Measurements from ENCODE around the gene COL23A1.

DNA sequence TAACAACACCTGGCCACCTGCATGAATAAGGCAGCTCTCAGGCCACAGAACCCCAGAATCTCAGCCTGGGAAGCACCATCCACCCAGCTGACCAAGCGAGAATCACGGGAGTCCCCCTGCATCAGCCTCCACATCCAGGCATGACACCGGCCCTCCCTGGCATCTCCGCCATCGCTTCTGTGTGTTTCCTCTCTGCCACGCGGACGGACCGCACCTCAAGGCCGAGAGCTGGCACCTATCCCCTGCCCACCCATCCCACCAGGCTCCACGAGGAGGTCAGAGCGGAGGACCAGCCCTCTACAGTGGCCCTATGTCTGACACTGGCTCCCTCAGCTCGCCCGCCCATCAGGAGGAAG lies 134.7 kb downstream of the COL23A1 start:
- TF ChIP-seq, protein P1, sequence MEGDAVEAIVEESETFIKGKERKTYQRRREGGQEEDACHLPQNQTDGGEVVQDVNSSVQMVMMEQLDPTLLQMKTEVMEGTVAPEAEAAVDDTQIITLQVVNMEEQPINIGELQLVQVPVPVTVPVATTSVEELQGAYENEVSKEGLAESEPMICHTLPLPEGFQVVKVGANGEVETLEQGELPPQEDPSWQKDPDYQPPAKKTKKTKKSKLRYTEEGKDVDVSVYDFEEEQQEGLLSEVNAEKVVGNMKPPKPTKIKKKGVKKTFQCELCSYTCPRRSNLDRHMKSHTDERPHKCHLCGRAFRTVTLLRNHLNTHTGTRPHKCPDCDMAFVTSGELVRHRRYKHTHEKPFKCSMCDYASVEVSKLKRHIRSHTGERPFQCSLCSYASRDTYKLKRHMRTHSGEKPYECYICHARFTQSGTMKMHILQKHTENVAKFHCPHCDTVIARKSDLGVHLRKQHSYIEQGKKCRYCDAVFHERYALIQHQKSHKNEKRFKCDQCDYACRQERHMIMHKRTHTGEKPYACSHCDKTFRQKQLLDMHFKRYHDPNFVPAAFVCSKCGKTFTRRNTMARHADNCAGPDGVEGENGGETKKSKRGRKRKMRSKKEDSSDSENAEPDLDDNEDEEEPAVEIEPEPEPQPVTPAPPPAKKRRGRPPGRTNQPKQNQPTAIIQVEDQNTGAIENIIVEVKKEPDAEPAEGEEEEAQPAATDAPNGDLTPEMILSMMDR (conservative IDR thresholded peaks at IDR 0.05 in 1 of 2, IDR thresholded peaks at IDR 0.05 in 1 of 2; ENCODE audit: low read depth in 1 of 2, low read length in 2 of 2): no peak
- no peak for TF ChIP-seq EZH2 (IDR thresholded peaks at IDR 0.05; ENCODE audit: low read length, missing control alignments)

All from fibroblast of lung (primary cell).